Pancreas (tissue), 10 donors: Measurements from ENCODE around the gene LIMCH1. TPM values are rescaled to one million over a fixed set of nuclear protein-coding genes. Genes with fewer than 3 reads are reported as not detected.

Experiments
- ATAC-seq, 4 donors: fragments of 200-7000 bp; cut with Tn5 transposase; one replicate each; pipeline versions ENCODE4 v1.8.0 to v1.9.1; 2020; ENCODE audit warnings: mild to moderate bottlenecking in 4 of 4, moderate library complexity in 4 of 4
- DNase-seq, 6 donors: peaks; one replicate each; pipeline ENCODE4 v3.0.0-alpha.2; 2020
- FAIRE-seq: peaks from 2 replicates; lab custom pipeline; 2012; peaks lifted over from hg19 to GRCh38; lab: Jason Lieb, UNC
- H3K27ac ChIP-seq, 4 donors: fragments of 200-600 bp; sonication (generic); 1 replicate in 3 of 4; 2 replicates in 1 of 4; pipeline versions ENCODE4 v1.5.0 to v1.8.0; 2020
- H3K27me3 ChIP-seq, 4 donors: fragments of 200-600 bp; one replicate each; pipeline ENCODE4 v1.8.0; 2021
- H3K36me3 ChIP-seq, 3 donors: fragments of 200-600 bp; sonication (generic) in 1 of 3; one replicate each; pipeline versions ENCODE4 v1.5.0 to v1.8.0; 2020 to 2021
- H3K4me1 ChIP-seq, 3 donors: fragments of 200-600 bp; one replicate each; pipeline ENCODE4 v1.8.0; 2021
- H3K4me3 ChIP-seq, 4 donors: fragments of 200-600 bp; sonication (generic) in 2 of 4; one replicate each; pipeline versions ENCODE4 v1.5.0 to v1.8.0; 2020 to 2021
- H3K9me3 ChIP-seq, 4 donors: fragments of 200-600 bp; one replicate each; pipeline ENCODE4 v1.8.0; 2021
- WGBS, 2 donors: extraction: QIAGEN DNeasy Blood & Tissue Kit; methylation state at CpG; one replicate each; pipeline ENCODE4 v1.1.7; 2013; 5-methylcytosine and 5-hydroxymethylcytosine counted together
- intact Hi-C, 3 donors: fragments of 100-400 bp; cut with DNase I; formaldehyde crosslinking; loops; one replicate each; pipeline versions ENCODE4 v1.11.1 to v1.14.2; 2022
- polyA plus RNA-seq, 2 donors: library from polyadenylated mRNA; stranded (reverse); fragments of 200-250 nt; gene quantifications; one replicate each; pipeline ENCODE4 v1.2.3, GENCODE V29; 2013
- total RNA-seq, 6 donors: library from RNA; stranded (reverse); fragmentation: NEBNext Ultra II Directional in 4 of 6; extraction: Animal tissue kit (Norgen Biotek cat#: 25700) in 4 of 6; gene quantifications; one replicate each; pipeline versions ENCODE4 v1.2.1 to v1.2.4, GENCODE V29; 2021 to 2023
- TF ChIP-seq, protein P1 (sequence below), 4 donors: fragments of 200-600 bp; sonication (generic) in 3 of 4; IDR thresholded peaks; one replicate each; pipeline versions ENCODE4 v1.5.0 to v1.8.0; 2021; ENCODE audit warnings: antibody characterized with exemption in 4 of 4
- donor health status: healthy with polysubstance abuse.
- donor health status: DM: no; HTN: no; CAD: no; lungs with moderate emphysema.
- donor health status: DM: no; HTN: no; CAD: no.
- donor health status: control.
- donor health status: control.
- donor health status: Bipolar disorder and iron deficiency.
- donor health status: DM: yes; HTN: yes; CAD: no.
- donor health status: DM: no; HTN: no; CAD: no.
- donor health status: DM: no; HTN: no; CAD: no.
- donor health status: DM: yes; HTN: yes; CAD: no.

The LIMCH1 gene
- total and polyA plus RNA-seq, 8 donors = 5.5 to 20.7 (median 11.0) TPM

DNA sequence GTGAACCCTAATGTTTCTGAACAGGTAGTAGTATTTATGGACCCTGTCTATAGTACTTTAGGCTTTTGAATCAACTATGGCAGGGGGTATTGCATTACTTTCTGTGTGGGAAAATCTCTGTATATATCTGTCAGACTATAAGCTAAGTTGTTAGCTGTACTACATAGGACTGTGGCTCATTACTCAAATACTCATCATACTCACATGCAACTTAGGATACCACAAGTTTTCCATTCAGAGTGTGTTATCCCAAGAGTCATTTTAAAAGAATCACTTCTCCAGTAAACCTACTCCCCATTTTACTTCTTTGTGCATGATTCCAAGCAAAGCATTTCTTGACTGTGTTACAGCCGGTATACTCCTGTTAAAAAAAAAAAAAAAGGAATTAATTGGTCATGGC is 115.0 kb downstream of the LIMCH1 start:
- no peak overlapping the region for H3K4me3 ChIP-seq
- H3K36me3 ChIP-seq = no peaks in the 10 kb centered on the region
- no peaks in the 10 kb centered on the region for H3K4me1 ChIP-seq
- TF ChIP-seq, protein P1, sequence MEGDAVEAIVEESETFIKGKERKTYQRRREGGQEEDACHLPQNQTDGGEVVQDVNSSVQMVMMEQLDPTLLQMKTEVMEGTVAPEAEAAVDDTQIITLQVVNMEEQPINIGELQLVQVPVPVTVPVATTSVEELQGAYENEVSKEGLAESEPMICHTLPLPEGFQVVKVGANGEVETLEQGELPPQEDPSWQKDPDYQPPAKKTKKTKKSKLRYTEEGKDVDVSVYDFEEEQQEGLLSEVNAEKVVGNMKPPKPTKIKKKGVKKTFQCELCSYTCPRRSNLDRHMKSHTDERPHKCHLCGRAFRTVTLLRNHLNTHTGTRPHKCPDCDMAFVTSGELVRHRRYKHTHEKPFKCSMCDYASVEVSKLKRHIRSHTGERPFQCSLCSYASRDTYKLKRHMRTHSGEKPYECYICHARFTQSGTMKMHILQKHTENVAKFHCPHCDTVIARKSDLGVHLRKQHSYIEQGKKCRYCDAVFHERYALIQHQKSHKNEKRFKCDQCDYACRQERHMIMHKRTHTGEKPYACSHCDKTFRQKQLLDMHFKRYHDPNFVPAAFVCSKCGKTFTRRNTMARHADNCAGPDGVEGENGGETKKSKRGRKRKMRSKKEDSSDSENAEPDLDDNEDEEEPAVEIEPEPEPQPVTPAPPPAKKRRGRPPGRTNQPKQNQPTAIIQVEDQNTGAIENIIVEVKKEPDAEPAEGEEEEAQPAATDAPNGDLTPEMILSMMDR (IDR thresholded peaks at IDR 0.05) = no peak
- H3K27me3 ChIP-seq = no peaks in the 10 kb centered on the region
- intact Hi-C loops = no loop called here
- ATAC-seq = no peak
- no peaks in the 10 kb centered on the region for H3K9me3 ChIP-seq
- no peak for FAIRE-seq
- no peak for DNase-seq
- H3K27ac ChIP-seq = no peak overlapping the region
- WGBS, 2 donors = 76 to 84% methylated on average over 1 of the region's 1 CpG

DNA sequence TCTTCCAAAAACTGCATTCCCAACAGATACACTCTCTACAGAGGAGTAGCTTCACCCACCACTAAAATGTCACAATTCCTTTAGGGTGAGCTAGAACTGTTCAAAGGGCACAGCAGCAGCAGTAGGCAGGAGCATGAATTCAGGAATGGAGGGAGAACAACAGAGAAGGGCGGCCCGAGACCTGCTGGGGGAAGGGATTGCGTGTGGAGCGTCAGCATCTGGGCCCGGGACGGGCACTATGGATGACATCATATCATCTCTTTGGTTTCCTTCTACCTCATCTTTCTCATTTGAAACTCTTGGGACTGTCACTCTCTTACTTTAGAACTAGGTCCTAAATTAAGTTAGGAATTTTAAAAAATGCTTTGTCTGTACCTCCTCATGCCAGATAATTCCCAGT is 115.6 kb downstream of the LIMCH1 start:
- WGBS, 2 donors = 93 to 96% methylated on average over 6 of the region's 6 CpGs
- DNase-seq (no peak), FAIRE-seq (no peak), ATAC-seq (no peak)
- TF ChIP-seq, protein P1 (IDR thresholded peaks at IDR 0.05) = no peak
- H3K4me1 ChIP-seq = no peaks in the 10 kb centered on the region
- H3K27me3 ChIP-seq = no peaks in the 10 kb centered on the region
- intact Hi-C loops = no loop called here
- H3K27ac ChIP-seq = no peak overlapping the region
- no peaks in the 10 kb centered on the region for H3K9me3 ChIP-seq
- H3K36me3 ChIP-seq = no peaks in the 10 kb centered on the region
- no peak overlapping the region for H3K4me3 ChIP-seq

DNA sequence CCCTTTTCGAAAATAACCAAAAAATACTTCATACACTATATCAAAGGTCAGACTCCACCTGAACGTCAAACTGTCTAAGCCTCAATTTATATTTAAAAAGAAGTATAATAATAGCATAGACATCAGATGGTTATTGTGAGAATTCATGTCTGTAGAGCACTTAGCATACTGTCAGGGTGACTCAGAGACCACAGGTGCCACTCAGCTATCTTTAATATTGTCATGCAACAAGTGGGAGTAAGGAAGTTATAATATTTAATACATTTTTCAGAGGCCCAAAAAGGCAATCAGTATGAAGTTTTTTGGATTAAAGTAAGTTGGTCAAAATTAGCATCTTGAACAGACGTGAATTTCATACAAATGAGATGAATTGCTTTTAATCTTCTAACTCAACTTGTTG is 117.2 kb downstream of the LIMCH1 start:
- FAIRE-seq (no peak), ATAC-seq (no peak), DNase-seq (no peak)
- TF ChIP-seq, protein P1 (IDR thresholded peaks at IDR 0.05) = no peak
- no peaks in the 10 kb centered on the region for H3K4me1 ChIP-seq
- no peak overlapping the region for H3K27ac ChIP-seq
- intact Hi-C loops = loop anchor here in 1 of 3 donors (5.0 kb wide), 1 partner anchor 373 kb away; no protein-coding TSS in a partner anchor
- no peaks in the 10 kb centered on the region for H3K9me3 ChIP-seq
- H3K27me3 ChIP-seq = peaks cover 0 to 6% (median 0%) of the 10 kb centered on the region in 4 donors
- 92 to 96% methylated on average over 3 of the region's 3 CpGs for WGBS, 2 donors
- no peaks in the 10 kb centered on the region for H3K36me3 ChIP-seq
- no peak overlapping the region for H3K4me3 ChIP-seq

DNA sequence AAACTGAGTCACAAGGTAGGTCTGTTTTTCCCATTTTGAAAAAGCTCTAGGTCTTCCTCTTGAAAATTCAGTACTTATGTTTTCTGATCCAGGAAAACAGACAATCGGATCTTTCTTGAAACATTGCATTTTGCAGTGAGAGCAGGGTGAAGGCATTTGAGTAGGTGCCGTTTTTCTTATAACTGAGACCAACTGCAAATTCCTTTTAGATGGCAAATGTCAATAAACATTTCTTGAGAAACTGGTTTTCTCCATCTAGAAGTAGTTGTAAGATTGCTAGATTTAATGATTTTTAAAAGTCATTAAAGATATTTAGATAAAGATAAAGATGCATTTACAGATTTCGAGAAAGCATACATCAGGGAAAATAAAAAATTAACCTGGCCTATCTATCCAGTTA is 118.1 kb downstream of the LIMCH1 start:
- peaks cover 0 to 6% (median 0%) of the 10 kb centered on the region in 4 donors for H3K27me3 ChIP-seq
- ATAC-seq (no peak), DNase-seq (no peak), FAIRE-seq (no peak)
- H3K27ac ChIP-seq = no peak overlapping the region
- H3K4me3 ChIP-seq = no peak overlapping the region
- 52 to 69% methylated on average over 3 of the region's 3 CpGs for WGBS, 2 donors
- H3K9me3 ChIP-seq = no peaks in the 10 kb centered on the region
- TF ChIP-seq, protein P1 (IDR thresholded peaks at IDR 0.05) = no peak
- no peaks in the 10 kb centered on the region for H3K36me3 ChIP-seq
- no peaks in the 10 kb centered on the region for H3K4me1 ChIP-seq
- intact Hi-C loops = loop anchor here in 1 of 3 donors (5.0 kb wide), 1 partner anchor 374 kb away; no protein-coding TSS in a partner anchor
